Stimulated activated CD4-positive, alpha-beta T cell treated with anti-CD3 and anti-CD28 coated beads, TNF-alpha, amount 100 ng/mL, for 24 hours (primary cell): Measurements from ENCODE around the gene NLRC3.
A peak's percentile ranks its signal among the peaks of the same experiment; 100 is the strongest.

Experiments
- DNase-seq, 3 experiments: peaks; one replicate each; pipeline ENCODE4 v3.0.0-alpha.2; 2020; ENCODE audit warnings: low read depth in 3 of 3

The NLRC3 gene

GRCh38 chr16:3580251-3580651, 3.0 kb upstream of the NLRC3 start:
- no peak for DNase-seq

GRCh38 chr16:3579776-3580175, 2.6 kb upstream of the NLRC3 start:
- no peak for DNase-seq

GRCh38 chr16:3578610-3579551, 1.7 kb upstream of the NLRC3 start:
- DNase-seq, result peak in 1 of 3 experiments; percentile 64

GRCh38 chr16:3578121-3578520, 918 bp upstream of the NLRC3 start:
- DNase-seq, result peak in 2 of 3 experiments; percentile 23 to 27

- peak in 1 of 3 experiments; percentile 21 for DNase-seq
These were observed 992 bp downstream of the NLRC3 start for GRCh38 chr16:3576211-3576610.

GRCh38 chr16:3575491-3575890, 1.7 kb downstream of the NLRC3 start:
- DNase-seq, result no peak

GRCh38 chr16:3574195-3574594, 3.0 kb downstream of the NLRC3 start:
- no peak for DNase-seq

- no peak for DNase-seq
These were observed 3.9 kb downstream of the NLRC3 start for GRCh38 chr16:3573146-3573815.

GRCh38 chr16:3570420-3571062, 6.7 kb downstream of the NLRC3 start:
- DNase-seq, result no peak

GRCh38 chr16:3569851-3570250, 7.4 kb downstream of the NLRC3 start:
- no peak for DNase-seq

- no peak for DNase-seq
These were observed 10.2 kb downstream of the NLRC3 start for GRCh38 chr16:3566990-3567389.

- DNase-seq, result no peak
These were observed 12.4 kb downstream of the NLRC3 start for GRCh38 chr16:3564889-3565141.

GRCh38 chr16:3564130-3564888, 12.9 kb downstream of the NLRC3 start:
- no peak for DNase-seq

GRCh38 chr16:3562914-3563480, 14.2 kb downstream of the NLRC3 start:
- DNase-seq, result no peak

- DNase-seq, result no peak
These were observed 15.6 kb downstream of the NLRC3 start for GRCh38 chr16:3561626-3562025.

GRCh38 chr16:3554351-3554928, 22.8 kb downstream of the NLRC3 start:
- DNase-seq, result no peak

GRCh38 chr16:3553138-3553923, 23.9 kb downstream of the NLRC3 start:
- no peak for DNase-seq

- no peak for DNase-seq
These were observed 26.1 kb downstream of the NLRC3 start for GRCh38 chr16:3550851-3551847.

GRCh38 chr16:3549906-3550305, 27.3 kb downstream of the NLRC3 start:
- DNase-seq, result no peak
